A172 (cell line): ENCODE results near the gene NSF. TPM values are rescaled to one million over a fixed set of nuclear protein-coding genes. Genes with fewer than 3 reads are reported as not detected.
"Not testable (repeated sequence)": the region's sequence is repeated elsewhere in the genome, so short reads cannot be mapped to it uniquely, and the experiment has no call there.

Source experiments
- DNase-seq: peaks from one replicate; pipeline ENCODE4 v3.0.0-alpha.2; 2015; ENCODE audit warnings: low spot score
- total RNA-seq: library from RNA; depleted of rRNA; stranded (reverse); fragments of >200 nt; shearing (Covaris generic); gene quantifications from 2 replicates; pipeline ENCODE4 v1.2.3, GENCODE V29; 2014

The NSF gene
- total RNA-seq, 1 experiment from 2014 or later = 55.9 TPM

- DNase-seq = not testable (repeated sequence)
Observed at GRCh38 chr17:46628753-46629436, 38.4 kb downstream of the NSF start.

DNA sequence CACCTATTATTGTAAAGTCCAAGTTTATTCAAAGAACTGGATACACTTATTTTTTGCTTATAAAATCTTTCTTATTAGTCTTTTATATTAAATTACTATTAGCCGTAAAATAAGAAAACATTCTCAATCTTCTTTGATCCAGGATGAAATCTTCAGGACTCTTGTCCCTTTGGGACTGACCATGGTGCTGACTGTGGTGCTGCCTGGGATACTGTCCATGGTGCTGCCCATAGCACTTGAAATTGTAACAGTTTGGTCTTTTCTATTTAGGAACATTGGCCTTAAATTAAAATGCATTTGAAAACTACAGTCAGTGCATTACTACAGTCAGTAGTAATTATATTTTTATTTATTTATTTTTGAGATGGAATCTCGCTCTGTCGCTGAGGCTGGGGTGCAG is 41.7 kb downstream of the NSF start:
- not testable (repeated sequence) for DNase-seq

DNA sequence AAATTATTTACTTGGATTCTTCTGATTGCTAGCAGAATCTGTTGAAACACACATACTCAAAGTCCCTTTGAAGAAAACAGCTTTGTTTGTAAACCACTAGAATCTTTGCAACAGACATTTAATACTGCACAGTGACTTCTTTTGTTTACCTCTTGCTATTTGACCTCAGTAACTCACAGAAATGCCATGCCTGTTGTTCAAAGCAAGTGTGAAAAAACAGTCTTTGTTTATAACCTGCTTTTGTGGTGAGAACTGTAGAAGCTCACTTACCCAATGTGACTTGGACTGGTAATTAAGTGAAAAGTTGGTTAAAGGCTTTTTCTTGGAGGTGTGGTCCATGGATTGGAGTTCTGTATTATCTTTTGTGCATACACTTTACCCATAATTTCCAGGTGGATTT is 44.4 kb downstream of the NSF start:
- DNase-seq = not testable (repeated sequence)

GRCh38 chr17:46641861-46642656 is 51.6 kb downstream of the NSF start:
- not testable (repeated sequence) for DNase-seq

- DNase-seq = not testable (repeated sequence)
Observed at GRCh38 chr17:46647251-46647650, 56.8 kb downstream of the NSF start.

DNA sequence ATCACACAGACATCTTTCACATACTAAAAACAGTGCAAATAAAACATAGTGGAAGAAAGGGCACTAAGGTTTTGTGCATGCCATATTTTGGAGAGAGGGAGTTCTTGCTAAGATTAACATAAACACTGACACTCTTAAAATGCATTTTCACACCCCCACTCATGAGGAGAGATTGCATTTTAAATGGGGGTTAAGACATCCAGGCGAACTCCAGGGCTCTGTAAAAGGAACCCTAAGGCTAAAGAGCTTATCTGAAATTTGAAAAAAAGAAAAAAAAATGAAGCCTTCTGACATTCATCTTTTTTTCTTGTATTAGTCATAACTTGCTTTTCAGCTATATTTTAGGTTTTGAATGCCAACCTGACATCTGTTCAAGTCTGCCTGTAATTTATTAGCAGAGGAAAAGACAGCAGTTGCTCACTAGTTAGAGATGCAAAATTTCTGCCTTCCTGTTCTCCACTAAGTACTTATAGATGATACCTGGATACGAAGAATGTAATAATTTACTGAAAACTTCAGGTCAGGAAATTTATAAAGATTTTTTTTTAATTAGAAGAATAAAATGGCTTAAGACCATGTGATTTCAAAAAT is 57.3 kb downstream of the NSF start:
- not testable (repeated sequence) for DNase-seq

DNA sequence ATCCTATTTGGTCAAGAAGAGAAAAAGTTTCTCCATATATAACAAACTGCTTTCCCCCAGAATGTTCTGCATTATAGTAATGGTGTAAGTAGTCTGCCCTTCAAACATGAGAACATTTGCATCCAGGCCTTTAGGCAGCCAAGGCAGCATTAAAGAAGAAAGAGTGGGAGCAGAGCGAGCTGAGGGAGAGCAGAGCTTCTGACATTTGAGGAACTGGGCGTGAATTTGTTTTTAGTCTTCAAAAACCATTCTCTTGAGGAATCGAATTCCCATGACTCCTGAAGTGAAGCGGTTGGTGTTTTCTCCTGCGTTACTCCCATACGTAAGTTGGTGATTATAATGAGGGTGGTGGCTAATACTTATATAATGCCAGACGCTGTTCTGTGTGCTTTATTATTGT is 58.8 kb downstream of the NSF start:
- not testable (repeated sequence) for DNase-seq

DNA sequence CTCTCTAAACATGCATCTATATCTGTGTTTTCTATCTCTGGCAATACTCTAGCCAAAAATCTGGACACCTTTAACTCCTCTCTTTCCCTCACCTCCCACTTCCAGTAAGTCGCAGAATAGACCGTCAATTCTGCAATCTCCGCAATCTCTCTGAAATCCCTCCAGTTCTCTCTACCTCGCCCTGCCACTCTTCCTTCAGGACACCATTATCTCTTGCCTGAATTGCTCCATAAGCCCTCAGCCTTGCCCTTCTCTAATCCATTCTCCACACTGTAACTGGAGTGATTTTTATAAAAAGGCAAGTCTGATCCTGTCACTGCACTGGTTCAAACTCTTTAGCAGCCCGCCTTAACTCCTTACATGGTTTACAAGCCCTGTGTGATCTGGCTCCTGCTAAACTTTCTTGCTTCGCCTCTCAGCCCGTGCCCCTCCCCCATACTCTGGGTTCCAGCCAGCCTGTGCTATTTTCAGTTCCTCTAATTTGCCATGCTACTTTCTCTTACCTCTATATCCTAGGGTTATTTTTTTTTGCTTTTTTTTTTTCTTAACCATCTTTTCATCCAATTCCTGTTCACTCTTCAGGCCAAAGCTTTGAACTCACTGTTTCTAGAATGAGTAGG is 61.7 kb downstream of the NSF start:
- not testable (repeated sequence) for DNase-seq

DNA sequence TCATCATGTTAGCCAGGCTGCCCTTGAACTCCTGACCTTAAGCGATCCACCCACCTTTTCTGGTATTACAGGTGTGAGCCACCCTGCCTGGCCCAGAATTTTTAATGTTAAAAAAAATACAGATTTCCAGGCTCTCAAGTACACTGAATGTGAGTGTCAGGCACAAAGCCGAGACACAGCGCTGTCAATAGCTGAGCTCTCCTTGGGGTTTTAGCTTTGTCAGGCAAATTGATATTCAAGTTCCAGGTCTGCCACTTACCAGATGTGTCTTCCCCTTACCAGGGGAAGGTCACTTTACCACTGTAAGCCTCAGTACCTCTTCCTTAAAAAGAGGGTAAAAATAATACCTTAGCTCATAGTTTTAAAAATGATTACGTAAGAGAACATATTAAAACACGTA is 67.8 kb downstream of the NSF start:
- not testable (repeated sequence) for DNase-seq

DNA sequence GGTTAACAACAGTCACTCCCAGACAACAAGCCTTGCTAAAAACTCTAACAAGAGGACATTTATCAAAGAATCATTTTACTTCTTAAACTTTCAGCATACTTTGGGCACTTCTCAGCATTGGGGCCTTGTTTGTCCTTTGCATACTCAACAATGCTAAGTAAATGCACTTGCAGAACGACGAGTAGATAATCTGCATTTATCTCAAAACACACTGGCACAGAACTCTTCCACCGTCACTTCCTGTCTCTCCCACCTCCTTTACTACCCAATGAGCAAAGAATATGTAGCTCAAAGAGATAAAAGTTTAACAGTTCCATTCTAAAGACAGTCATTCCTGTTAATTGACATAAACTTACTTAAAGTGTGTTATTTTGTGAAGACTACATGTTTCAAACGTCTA is 69.2 kb downstream of the NSF start:
- not testable (repeated sequence) for DNase-seq

GRCh38 chr17:46663123-46663522 is 72.7 kb downstream of the NSF start:
- not testable (repeated sequence) for DNase-seq

GRCh38 chr17:46663552-46663951 is 73.1 kb downstream of the NSF start:
- DNase-seq = not testable (repeated sequence)

GRCh38 chr17:46665969-46666368 is 75.5 kb downstream of the NSF start:
- DNase-seq = not testable (repeated sequence)

DNA sequence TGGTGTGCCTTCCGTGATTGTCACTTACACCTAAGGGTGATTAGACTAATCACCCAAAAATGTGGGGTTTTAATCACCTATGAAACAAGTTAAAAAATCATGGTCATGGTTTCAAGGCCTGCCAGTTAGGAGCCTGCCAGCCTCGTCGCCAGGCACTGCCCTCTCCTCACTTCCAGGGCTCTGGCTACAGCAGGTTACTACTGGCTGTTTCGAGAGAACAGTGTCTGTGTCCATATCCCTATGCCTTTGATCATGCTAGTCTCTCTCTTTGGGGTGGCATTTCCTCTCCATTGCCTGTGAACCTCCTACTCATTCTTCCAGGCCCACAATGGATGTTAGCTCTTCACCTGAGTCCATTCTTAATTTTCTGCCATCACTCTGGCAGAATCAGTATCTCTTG is 80.3 kb downstream of the NSF start:
- not testable (repeated sequence) for DNase-seq

GRCh38 chr17:46672777-46673176 is 82.3 kb downstream of the NSF start:
- not testable (repeated sequence) for DNase-seq

DNA sequence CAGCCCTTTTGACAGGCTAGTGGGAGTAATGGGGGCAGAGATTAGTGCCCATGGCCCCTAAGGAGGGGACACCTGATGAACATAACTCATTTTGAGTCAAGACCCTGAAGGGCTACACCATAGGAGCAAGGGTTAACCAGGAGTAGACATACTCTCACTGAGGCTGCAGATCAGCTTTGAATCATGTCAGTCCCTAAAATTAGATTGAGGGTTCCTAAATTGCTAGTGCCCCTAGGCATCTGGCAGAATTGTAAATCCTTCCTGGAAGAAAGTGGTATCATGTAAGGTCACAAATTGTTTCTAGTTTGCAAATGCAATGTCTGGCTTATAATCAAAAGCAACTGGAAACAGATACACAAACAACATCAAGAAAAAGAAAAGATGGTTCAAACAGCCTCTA is 87.3 kb downstream of the NSF start:
- DNase-seq = not testable (repeated sequence)

- not testable (repeated sequence) for DNase-seq
Observed at GRCh38 chr17:46683653-46684052, 93.2 kb downstream of the NSF start.

- not testable (repeated sequence) for DNase-seq
Observed at GRCh38 chr17:46685284-46685683, 94.8 kb downstream of the NSF start.

DNA sequence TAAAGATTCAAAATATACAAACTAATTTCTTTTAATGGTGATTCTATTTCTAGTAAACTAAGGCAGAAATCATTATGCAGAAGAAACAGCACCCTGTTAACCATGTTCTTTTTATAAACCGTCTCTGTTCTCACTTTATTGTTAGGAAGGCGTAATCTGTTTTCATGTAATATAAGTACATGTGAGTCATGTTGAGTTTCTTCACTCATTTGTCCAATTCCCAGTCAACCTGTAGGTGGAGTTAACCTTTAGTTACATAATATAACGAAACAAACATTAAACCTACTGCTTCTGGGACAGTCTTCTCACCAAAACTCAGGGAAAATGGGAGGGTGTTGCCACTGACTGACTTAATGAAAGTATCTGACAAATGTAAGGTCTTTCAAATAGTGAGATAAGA is 101.7 kb downstream of the NSF start:
- not testable (repeated sequence) for DNase-seq

- not testable (repeated sequence) for DNase-seq
Observed at GRCh38 chr17:46693283-46693682, 102.8 kb downstream of the NSF start.

- DNase-seq = not testable (repeated sequence)
Observed at GRCh38 chr17:46696522-46696921, 106.1 kb downstream of the NSF start.

- not testable (repeated sequence) for DNase-seq
Observed at GRCh38 chr17:46699014-46699413, 108.5 kb downstream of the NSF start.
